H1 (cell line): ENCODE data around the gene MYL2. TPM values are rescaled to one million over a fixed set of nuclear protein-coding genes. Genes with fewer than 3 reads are reported as not detected.

Source experiments
- CTCF ChIA-PET: fragments of 300-600 bp; sonication (Branson Sonifier 250); formaldehyde crosslinking; loops from one replicate; lab custom pipeline; 2021; ENCODE audit not compliant: partially characterized antibody; lab: Charles Lee
- POLR2A ChIA-PET: fragments of 300-600 bp; sonication (Branson Sonifier 250); formaldehyde crosslinking; loops from one replicate; lab custom pipeline; 2021; ENCODE audit warnings: inconsistent platforms; ENCODE audit not compliant: partially characterized antibody; lab: Charles Lee
- DNase-seq, 2 experiments: peaks; one replicate each; pipeline versions ENCODE4 v3.0.0 to v3.0.0-alpha.2; 2010 to 2022; ENCODE audit warnings: low spot score in 2 of 2, low read depth in 1 of 2, mixed read lengths in 1 of 2
- FAIRE-seq: peaks from 2 replicates; lab custom pipeline; 2011; peaks lifted over from hg19 to GRCh38; lab: Jason Lieb, UNC
- H2AFZ ChIP-seq: 2 replicates; pipeline ENCODE4 v1.8.1; 2012; ENCODE audit warnings: low read length, inconsistent platforms
- H2AK5ac ChIP-seq: 2 replicates; pipeline ENCODE4 v1.6.1; 2013; ENCODE audit warnings: low read depth, low read length
- H2BK120ac ChIP-seq: replicated peaks from 2 replicates; pipeline ENCODE3; 2013; ENCODE audit warnings: low read depth, low read length, inconsistent platforms
- H2BK12ac ChIP-seq: 2 replicates; pipeline ENCODE4 v1.6.1; 2013; ENCODE audit warnings: low read depth, low read length
- H2BK15ac ChIP-seq: 2 replicates; pipeline ENCODE4 v1.6.1; 2013; ENCODE audit warnings: low read length
- H2BK20ac ChIP-seq: 2 replicates; pipeline ENCODE4 v1.6.1; 2013; ENCODE audit warnings: low read length
- H2BK5ac ChIP-seq: 2 replicates; pipeline ENCODE4 v1.6.1; 2013; ENCODE audit warnings: low read depth, low read length
- H3K14ac ChIP-seq: 2 replicates; pipeline ENCODE4 v1.6.1; 2013; ENCODE audit warnings: inconsistent platforms; ENCODE audit not compliant: insufficient read length
- H3K18ac ChIP-seq: 2 replicates; pipeline ENCODE4 v1.6.1; 2013; ENCODE audit warnings: low read length; ENCODE audit errors: extremely low read depth
- H3K23ac ChIP-seq: 2 replicates; pipeline ENCODE4 v1.6.1; 2013; ENCODE audit warnings: inconsistent platforms; ENCODE audit not compliant: insufficient read length
- H3K23me2 ChIP-seq: 2 replicates; pipeline ENCODE4 v1.6.1; 2013; ENCODE audit warnings: low read depth, low read length
- H3K27ac ChIP-seq: 2 replicates; pipeline ENCODE4 v1.6.1; 2011; ENCODE audit warnings: low read depth, low read length, inconsistent platforms
- H3K27me3 ChIP-seq, 4 experiments: replicated peaks in 1 of 4; 1 replicate in 1 of 4; 2 replicates in 3 of 4; pipeline versions ENCODE4 v1.6.1 to v1.8.1; 2011 to 2013; ENCODE audit warnings: low read length in 3 of 4, mild to moderate bottlenecking in 3 of 4, inconsistent platforms in 2 of 4, mixed read lengths in 2 of 4, moderate library complexity in 1 of 4; ENCODE audit not compliant: control insufficient read depth in 3 of 4, insufficient read depth in 3 of 4; ENCODE audit errors: extremely low read depth in 1 of 4
- H3K36me3 ChIP-seq, 4 experiments: 2 replicates each; pipeline versions ENCODE4 v1.6.1 to v1.8.1; 2011 to 2013; ENCODE audit warnings: mild to moderate bottlenecking in 4 of 4, low read length in 3 of 4, moderate library complexity in 2 of 4, control low read depth in 1 of 4, inconsistent platforms in 1 of 4; ENCODE audit not compliant: insufficient read depth in 4 of 4, control insufficient read depth in 2 of 4
- H3K4ac ChIP-seq: replicated peaks from 2 replicates; pipeline ENCODE3; 2013; ENCODE audit warnings: low read length, low read depth, mixed read lengths, inconsistent platforms; ENCODE audit not compliant: insufficient read length
- H3K4me1 ChIP-seq, 4 experiments: replicated peaks in 1 of 4; 1 replicate in 1 of 4; 2 replicates in 3 of 4; pipeline versions ENCODE4 v1.6.1 to v1.8.1; 2011 to 2013; ENCODE audit warnings: low read length in 3 of 4, inconsistent platforms in 2 of 4, mixed read lengths in 1 of 4; ENCODE audit not compliant: insufficient read depth in 4 of 4, control insufficient read depth in 3 of 4
- H3K4me2 ChIP-seq, 2 experiments: 2 replicates each; pipeline versions ENCODE4 v1.6.1 to v1.8.1; 2011 to 2013; ENCODE audit warnings: low read depth in 2 of 2, low read length in 2 of 2, control low read depth in 1 of 2, inconsistent platforms in 1 of 2, mild to moderate bottlenecking in 1 of 2; ENCODE audit not compliant: insufficient read depth in 1 of 2
- H3K4me3 ChIP-seq, 4 experiments: fragments of 200-600, 300-600 bp in 1 of 4; sonication (generic), shearing (Covaris generic), sonication (Bioruptor Twin) in 1 of 4; 2 replicates each; pipeline versions ENCODE4 v1.5.1 to v1.8.1; 2011 to 2016; ENCODE audit warnings: low read length in 4 of 4, low read depth in 3 of 4, control low read depth in 2 of 4, inconsistent platforms in 2 of 4, mild to moderate bottlenecking in 2 of 4, mixed read lengths in 1 of 4, moderate library complexity in 1 of 4; ENCODE audit not compliant: insufficient read depth in 2 of 4; ENCODE audit errors: extremely low read depth in 1 of 4
- H3K56ac ChIP-seq: replicated peaks from 2 replicates; pipeline ENCODE3; 2013; ENCODE audit warnings: low read depth, mild to moderate bottlenecking, mixed read lengths, low read length, inconsistent platforms; ENCODE audit not compliant: insufficient read length
- H3K79me1 ChIP-seq: 2 replicates; pipeline ENCODE4 v1.6.1; 2013; ENCODE audit warnings: low read depth, low read length, control low read depth
- H3K79me2 ChIP-seq, 2 experiments: 2 replicates each; pipeline versions ENCODE4 v1.6.1 to v1.8.1; 2012 to 2013; ENCODE audit warnings: low read length in 2 of 2, mild to moderate bottlenecking in 2 of 2, inconsistent platforms in 1 of 2; ENCODE audit not compliant: insufficient read depth in 2 of 2, control insufficient read depth in 1 of 2
- H3K9ac ChIP-seq, 4 experiments: replicated peaks in 1 of 4; 1 replicate in 1 of 4; 2 replicates in 3 of 4; pipeline versions ENCODE4 v1.6.1 to v1.8.1; 2011 to 2013; ENCODE audit warnings: low read depth in 3 of 4, low read length in 3 of 4, control low read depth in 2 of 4, mild to moderate bottlenecking in 2 of 4, moderate library complexity in 2 of 4, inconsistent platforms in 1 of 4; ENCODE audit errors: extremely low read depth in 1 of 4
- H3K9me3 ChIP-seq, 2 experiments: 2 replicates each; pipeline versions ENCODE4 v1.6.1 to v1.8.1; 2012 to 2013; ENCODE audit warnings: mild to moderate bottlenecking in 2 of 2, moderate library complexity in 2 of 2, control low read depth in 1 of 2, inconsistent platforms in 1 of 2, low read depth in 1 of 2, low read length in 1 of 2, mixed read lengths in 1 of 2; ENCODE audit not compliant: insufficient read depth in 2 of 2
- H4K20me1 ChIP-seq, 2 experiments: replicated peaks in 1 of 2; 2 replicates each; pipeline versions ENCODE3 to v1.8.1; 2011 to 2013; ENCODE audit warnings: inconsistent platforms in 2 of 2, low read length in 2 of 2, mild to moderate bottlenecking in 1 of 2; ENCODE audit not compliant: insufficient read depth in 2 of 2, control insufficient read depth in 1 of 2
- H4K5ac ChIP-seq: 2 replicates; pipeline ENCODE4 v1.6.1; 2013; ENCODE audit warnings: low read length, low read depth, mixed read lengths, inconsistent platforms; ENCODE audit not compliant: insufficient read length
- H4K8ac ChIP-seq: 2 replicates; pipeline ENCODE4 v1.8.0; 2013; ENCODE audit warnings: mild to moderate bottlenecking, moderate library complexity, low read length, inconsistent platforms; ENCODE audit not compliant: insufficient read depth; ENCODE audit errors: extremely low read depth
- H4K91ac ChIP-seq: replicated peaks from 2 replicates; pipeline ENCODE3; 2013; ENCODE audit warnings: low read length, mixed read lengths, inconsistent platforms; ENCODE audit not compliant: insufficient read length
- EP300 ChIP-seq, 2 experiments: IDR thresholded peaks; 1 replicate in 1 of 2; 2 replicates in 1 of 2; pipeline ENCODE4 v1.6.1; 2011 to 2012; ENCODE audit warnings: low read depth in 2 of 2, low read length in 2 of 2, mild to moderate bottlenecking in 2 of 2, borderline replicate concordance in 1 of 2, inconsistent platforms in 1 of 2, moderate library complexity in 1 of 2
- HDAC2 ChIP-seq, 2 experiments: fragments of 300-600 bp in 1 of 2; sonication (generic) in 1 of 2; IDR thresholded peaks; 2 replicates each; pipeline ENCODE4 v1.6.1; 2011 to 2012; ENCODE audit warnings: low read depth in 2 of 2, low read length in 2 of 2, mild to moderate bottlenecking in 2 of 2, moderate library complexity in 2 of 2, borderline replicate concordance in 1 of 2, inconsistent platforms in 1 of 2
- SUZ12 ChIP-seq: fragments of 200-600 bp; sonication (generic); IDR thresholded peaks from 2 replicates; pipeline ENCODE4 v1.6.1; 2012; ENCODE audit warnings: mild to moderate bottlenecking, inconsistent platforms, low read length, moderate library complexity, mixed read lengths
- WGBS, 2 experiments: shearing (Covaris generic) in 1 of 2; methylation state at CpG; one replicate each; pipeline versions ENCODE4 v1.1.6 to v1.1.7; 2013 to 2015; ENCODE audit warnings: low lambda C conversion rate in 2 of 2, mixed read lengths in 2 of 2, inconsistent platforms in 1 of 2, low coverage in 1 of 2, missing lambda C conversion rate in 1 of 2; ENCODE audit not compliant: insufficient replicate concordance in 2 of 2, insufficient coverage in 1 of 2, insufficient read length in 1 of 2; ENCODE audit errors: extremely low coverage in 1 of 2, missing lambda C conversion rate in 1 of 2; 5-methylcytosine and 5-hydroxymethylcytosine counted together
- polyA plus RNA-seq, 7 experiments: library from polyadenylated mRNA; depleted of rRNA in 3 of 7; stranded (reverse) in 5 of 7; unstranded in 2 of 7; fragments of >200 nt in 5 of 7; fragments of 200-250 nt in 2 of 7; gene quantifications; 1 replicate in 5 of 7; 2 replicates in 1 of 7; 4 replicates in 1 of 7; pipeline versions ENCODE4 v1.2.1 to v1.2.3, GENCODE V29; 2011 to 2013; ENCODE audit warnings: missing spikeins in 2 of 7, mixed read lengths in 2 of 7
- total RNA-seq: library from RNA; stranded (reverse); fragmentation: NEBNext Ultra II Directional; extraction: Animal tissue kit (Norgen Biotek cat#: 25700); gene quantifications from 2 replicates; pipeline ENCODE4 v1.2.1, GENCODE V29; 2021

Gene MYL2
- total and polyA plus RNA-seq, 2 of the 8 experiments (the other 6 are each of a cell fraction or from before 2014, with no cell fraction given): not detected

DNA sequence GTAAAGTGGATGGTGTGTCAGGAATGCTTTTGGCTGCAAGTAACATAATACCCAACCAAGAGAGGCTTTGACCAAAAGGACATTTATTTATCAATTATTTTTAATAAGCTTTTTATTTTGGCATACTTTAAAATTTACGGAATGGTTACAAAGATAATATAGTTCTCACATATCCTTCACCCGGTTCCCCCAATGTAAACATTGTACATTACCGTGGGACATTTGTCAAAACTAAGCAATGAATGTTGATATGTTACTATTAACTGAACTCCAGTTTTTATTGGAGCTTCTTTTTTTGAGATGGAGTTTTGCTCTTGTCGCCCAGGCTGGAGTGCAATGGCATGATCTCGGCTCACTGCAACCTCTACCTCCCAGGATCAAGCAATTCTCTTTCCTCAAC is 50.6 kb downstream of the MYL2 start:
- POLR2A ChIA-PET: interaction anchor here (0.8 kb wide), 1 partner anchor 157 kb away, joined by 3 read pairs; no protein-coding TSS in a partner anchor
- no peak overlapping the region for H2BK15ac ChIP-seq

More for the DNA sequence above, 50.6 kb downstream of the MYL2 start:
- H3K4me3 ChIP-seq: no peak overlapping the region
- TF ChIP-seq SUZ12 (no peak), EP300 (IDR thresholded peaks at IDR 0.05; ENCODE audit: borderline replicate concordance in 1 of 2, low read depth in 2 of 2, low read length in 2 of 2) (no peak), HDAC2 (IDR thresholded peaks at IDR 0.05; ENCODE audit: borderline replicate concordance in 1 of 2, low read depth in 2 of 2, low read length in 2 of 2) (no peak)
- TF ChIP-seq, all 59 proteins: peak for 0
- Histone ChIP-seq H4K20me1 (no peaks in the 10 kb centered on the region), H2BK12ac (no peak overlapping the region), H2BK5ac (no peak overlapping the region), H3K4ac (no peak overlapping the region), H3K9me3 (peaks cover 6 to 14% of the 10 kb centered on the region in 2 experiments; a peak in 3 of 4 replicates), H4K91ac (no peak overlapping the region), H2AK5ac (no peak overlapping the region), H3K14ac (no peak overlapping the region), H3K79me1 (no peaks in the 10 kb centered on the region), H3K9ac (no peak overlapping the region), H3K4me1 (no peaks in the 10 kb centered on the region), H2AFZ (no peak overlapping the region), H3K27ac (no peak overlapping the region), H4K5ac (no peak overlapping the region), H3K36me3 (no peaks in the 10 kb centered on the region), H2BK20ac (no peak overlapping the region), H4K8ac (no peak overlapping the region), H3K18ac (no peak overlapping the region), H3K27me3 (peaks cover 0 to 1% (median 0%) of the 10 kb centered on the region in 4 experiments; a peak in 1 of 7 replicates), H3K23ac (no peak overlapping the region), H3K23me2 (no peaks in the 10 kb centered on the region), H2BK120ac (no peak overlapping the region), H3K56ac (no peak overlapping the region), H3K4me2 (no peak overlapping the region), H3K79me2 (no peaks in the 10 kb centered on the region)
- FAIRE-seq: no peak
- WGBS, 2 experiments: 96% methylated on average over 5 of the region's 5 CpGs; no CpG with 5 or more reads in 1 of the 2 experiments
- CTCF ChIA-PET: interaction anchor here (0.6 kb wide), 1 partner anchor 236 kb away, joined by 3 read pairs; no protein-coding TSS in a partner anchor
- DNase-seq: no peak
